Measurements from ENCODE around the gene SLC28A1.

SLC28A1 gene, protein sequence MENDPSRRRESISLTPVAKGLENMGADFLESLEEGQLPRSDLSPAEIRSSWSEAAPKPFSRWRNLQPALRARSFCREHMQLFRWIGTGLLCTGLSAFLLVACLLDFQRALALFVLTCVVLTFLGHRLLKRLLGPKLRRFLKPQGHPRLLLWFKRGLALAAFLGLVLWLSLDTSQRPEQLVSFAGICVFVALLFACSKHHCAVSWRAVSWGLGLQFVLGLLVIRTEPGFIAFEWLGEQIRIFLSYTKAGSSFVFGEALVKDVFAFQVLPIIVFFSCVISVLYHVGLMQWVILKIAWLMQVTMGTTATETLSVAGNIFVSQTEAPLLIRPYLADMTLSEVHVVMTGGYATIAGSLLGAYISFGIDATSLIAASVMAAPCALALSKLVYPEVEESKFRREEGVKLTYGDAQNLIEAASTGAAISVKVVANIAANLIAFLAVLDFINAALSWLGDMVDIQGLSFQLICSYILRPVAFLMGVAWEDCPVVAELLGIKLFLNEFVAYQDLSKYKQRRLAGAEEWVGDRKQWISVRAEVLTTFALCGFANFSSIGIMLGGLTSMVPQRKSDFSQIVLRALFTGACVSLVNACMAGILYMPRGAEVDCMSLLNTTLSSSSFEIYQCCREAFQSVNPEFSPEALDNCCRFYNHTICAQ

DNA sequence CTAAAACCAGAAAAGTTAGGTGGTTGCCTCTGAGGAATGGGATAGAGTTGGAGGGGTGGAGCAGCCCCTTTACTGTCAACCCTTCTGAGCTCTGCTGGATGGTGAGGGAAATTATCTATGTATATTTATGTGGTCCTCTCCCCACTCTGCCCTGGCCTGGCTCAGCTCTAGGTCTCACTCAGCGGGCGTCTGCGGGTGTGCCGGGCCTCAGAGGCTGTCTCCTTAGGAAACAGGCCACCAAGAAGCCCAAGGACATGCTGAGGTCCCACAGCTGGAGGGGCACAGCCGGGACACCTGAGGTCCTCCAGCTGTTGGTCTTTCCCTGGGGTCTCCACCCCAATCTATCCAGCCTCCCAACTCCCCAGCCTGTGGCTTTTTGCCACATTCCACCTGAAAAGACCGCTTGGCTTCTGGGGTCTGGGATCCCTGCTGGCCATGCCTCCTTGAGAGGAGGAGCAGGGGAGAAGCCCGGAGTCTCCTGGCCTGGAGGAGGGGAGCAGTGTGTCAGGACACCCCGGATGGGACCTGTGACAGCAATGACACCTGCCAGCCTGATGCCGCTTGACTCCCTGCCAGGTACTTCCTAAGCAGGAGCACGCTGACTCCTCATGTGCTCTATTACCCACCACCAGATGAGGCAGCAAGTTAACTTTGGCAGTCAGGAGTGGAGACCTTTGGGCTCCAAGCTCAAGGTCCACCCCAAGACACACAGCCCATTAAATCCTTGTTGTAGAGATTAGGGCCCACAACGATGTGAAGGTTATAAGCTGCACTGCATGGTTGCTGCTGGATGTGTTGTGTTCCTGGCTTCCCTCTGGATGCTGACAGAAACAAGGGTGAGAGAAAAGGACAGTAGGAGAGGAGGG, at the start of gene SLC28A1:
SLC28A1 (plus strand) TSS at position 747 of the 866 bp plus-strand sequence. CDS start 3,099 bp downstream, outside the sequence.
- TF ChIP-seq GATA1 (IDR thresholded peaks at IDR 0.05; ENCODE audit: low read depth, low read length): no peak
- TF ChIP-seq POLR2A (IDR thresholded peaks at IDR 0.05; ENCODE audit: low read length): no peak
- no peak for DNase-seq

DNA sequence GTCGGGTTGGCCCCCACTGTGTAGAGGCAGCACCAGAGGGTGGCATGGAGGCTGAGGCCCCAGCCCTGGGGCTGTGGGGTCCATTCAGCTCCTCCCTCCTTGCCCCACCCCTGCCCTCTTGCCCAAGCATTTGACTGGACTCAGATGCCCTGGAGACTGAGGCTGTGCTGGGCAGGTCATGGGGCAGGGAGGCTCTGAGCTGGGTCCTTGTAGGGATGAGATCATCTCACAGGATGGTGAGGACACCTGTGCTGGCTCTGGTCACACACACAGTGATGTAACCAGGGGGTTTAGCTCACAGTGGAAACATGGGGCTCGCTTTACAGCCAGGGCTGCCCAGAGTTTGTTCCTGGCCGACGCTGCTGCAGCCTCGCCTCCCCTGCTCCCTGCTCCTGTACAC, 49.5 kb upstream of the SLC28A1 start:
- TF ChIP-seq GATA1 (IDR thresholded peaks at IDR 0.05; ENCODE audit: low read depth, low read length): no peak
- no peak for TF ChIP-seq POLR2A (IDR thresholded peaks at IDR 0.05; ENCODE audit: low read length)
- no peak for DNase-seq

DNA sequence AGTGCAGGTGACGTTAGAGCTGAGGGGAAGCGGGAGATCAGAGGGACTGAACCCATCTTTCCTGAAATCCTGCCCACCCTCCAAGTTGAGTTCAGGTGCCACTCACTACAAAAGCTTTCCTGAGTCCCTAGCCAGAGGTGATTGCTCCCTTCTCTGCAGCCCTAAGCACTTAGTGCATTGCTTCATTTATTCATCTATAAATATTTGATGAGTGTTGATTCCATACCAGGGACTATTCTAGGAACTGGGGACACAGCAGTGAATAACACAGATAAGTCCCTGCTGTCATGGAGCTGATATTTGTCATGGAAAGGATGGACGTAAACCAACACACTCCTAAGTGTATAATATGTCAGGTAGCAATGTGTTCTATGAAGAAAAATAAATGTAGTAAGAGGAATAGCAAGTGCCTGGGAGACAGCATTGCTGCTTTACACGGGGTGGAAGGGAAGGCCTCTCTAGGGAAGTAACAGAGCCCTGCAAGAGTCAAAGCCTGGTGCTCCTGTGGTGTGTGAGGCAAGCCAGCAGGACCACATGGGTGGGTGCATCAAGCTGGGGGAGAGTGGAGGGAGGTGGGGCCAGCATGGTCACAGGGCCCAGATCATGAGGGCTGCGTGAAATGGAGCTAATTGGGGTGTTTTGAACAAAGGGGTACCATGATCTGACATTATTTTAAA, 48.7 kb upstream of the SLC28A1 start:
- no peak for DNase-seq
- TF ChIP-seq POLR2A (IDR thresholded peaks at IDR 0.05; ENCODE audit: low read length): no peak
- no peak for TF ChIP-seq GATA1 (IDR thresholded peaks at IDR 0.05; ENCODE audit: low read depth, low read length)

DNA sequence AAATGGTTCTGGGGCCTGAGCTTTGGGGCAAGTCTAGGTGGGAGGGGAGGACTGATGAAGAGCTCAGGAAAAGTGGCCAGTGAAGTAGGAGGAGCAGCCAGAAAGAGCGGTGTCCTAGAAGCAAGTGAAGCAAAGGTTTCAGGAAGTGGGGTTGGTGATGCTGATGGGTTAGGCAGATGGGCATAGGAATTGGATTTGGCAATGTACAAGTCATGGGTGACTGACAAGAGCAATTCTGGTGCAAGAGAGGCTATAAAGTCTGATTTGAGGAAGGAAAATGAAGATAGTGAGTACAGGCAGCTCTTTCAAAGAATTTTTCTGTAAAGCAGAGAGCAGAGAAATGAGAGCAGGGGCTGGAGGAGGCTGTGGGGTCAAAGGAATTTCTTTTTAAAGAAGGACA, 47.6 kb upstream of the SLC28A1 start:
- DNase-seq: no peak
- no peak for TF ChIP-seq GATA1 (IDR thresholded peaks at IDR 0.05; ENCODE audit: low read depth, low read length)
- TF ChIP-seq POLR2A (IDR thresholded peaks at IDR 0.05; ENCODE audit: low read length): no peak

DNA sequence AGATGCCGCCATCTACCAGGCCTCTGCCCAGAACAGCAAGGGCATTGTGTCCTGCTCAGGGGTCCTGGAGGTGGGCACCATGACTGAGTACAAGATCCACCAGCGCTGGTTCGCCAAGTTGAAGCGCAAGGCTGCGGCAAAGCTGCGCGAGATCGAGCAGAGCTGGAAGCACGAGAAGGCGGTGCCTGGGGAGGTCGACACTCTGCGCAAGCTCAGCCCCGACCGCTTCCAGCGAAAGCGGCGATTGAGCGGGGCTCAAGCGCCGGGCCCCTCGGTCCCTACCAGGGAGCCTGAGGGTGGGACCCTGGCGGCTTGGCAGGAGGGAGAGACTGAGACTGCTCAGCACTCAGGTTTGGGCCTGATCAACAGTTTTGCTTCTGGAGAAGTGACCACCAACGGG, 44.7 kb upstream of the SLC28A1 start:
- TF ChIP-seq GATA1 (IDR thresholded peaks at IDR 0.05; ENCODE audit: low read depth, low read length) (no peak), POLR2A (IDR thresholded peaks at IDR 0.05; ENCODE audit: low read length) (no peak)
- no peak for DNase-seq

DNA sequence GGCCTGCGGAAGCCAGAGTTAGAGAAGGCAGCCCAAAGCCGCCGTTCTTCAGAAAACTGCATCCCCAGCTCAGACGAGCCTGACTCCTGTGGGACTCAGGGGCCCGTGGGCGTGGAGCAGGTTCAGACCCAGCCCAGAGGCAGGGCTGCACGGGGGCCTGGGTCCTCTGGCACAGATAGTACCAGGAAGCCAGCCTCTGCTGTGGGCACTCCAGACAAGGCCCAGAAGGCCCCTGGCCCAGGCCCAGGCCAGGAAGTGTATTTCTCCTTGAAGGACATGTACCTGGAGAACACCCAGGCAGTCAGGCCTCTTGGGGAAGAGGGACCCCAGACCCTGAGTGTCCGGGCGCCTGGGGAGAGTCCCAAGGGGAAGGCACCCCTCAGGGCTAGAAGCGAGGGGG, 44.2 kb upstream of the SLC28A1 start:
- no peak for TF ChIP-seq GATA1 (IDR thresholded peaks at IDR 0.05; ENCODE audit: low read depth, low read length)
- no peak for TF ChIP-seq POLR2A (IDR thresholded peaks at IDR 0.05; ENCODE audit: low read length)
- no peak for DNase-seq

DNA sequence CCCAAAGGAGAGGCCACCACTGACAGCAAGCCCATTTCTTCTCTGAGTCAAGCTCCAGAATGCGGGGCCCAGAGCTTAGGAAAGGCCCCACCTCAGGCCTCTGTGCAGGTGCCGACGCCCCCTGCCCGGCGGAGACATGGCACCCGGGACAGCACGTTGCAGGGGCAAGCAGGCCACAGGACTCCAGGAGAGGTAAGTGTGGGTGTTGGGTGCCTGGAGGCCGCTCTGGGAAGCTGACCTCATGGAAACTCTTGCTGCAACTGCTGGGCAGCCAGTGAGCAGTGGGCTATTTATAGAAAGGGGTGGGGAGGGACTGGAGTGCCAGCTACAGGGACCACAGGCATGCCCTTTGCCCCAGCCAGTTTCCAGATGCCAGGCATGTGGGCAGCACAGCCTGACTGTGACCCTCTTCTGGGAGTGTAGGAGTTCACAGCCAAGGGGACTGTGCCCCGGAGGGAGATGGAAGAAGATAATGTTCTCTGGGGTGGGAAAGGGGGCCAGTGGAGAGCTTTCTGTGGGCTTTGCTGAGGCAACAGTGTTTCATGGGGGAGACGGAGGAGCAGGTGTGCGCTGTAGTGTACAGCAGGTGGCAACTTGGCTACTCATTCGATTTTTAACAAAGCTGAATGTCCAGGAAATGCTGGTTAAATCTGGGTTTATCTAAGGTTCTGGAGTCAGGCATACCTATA, 43.6 kb upstream of the SLC28A1 start:
- no peak for DNase-seq
- no peak for TF ChIP-seq POLR2A (IDR thresholded peaks at IDR 0.05; ENCODE audit: low read length)
- TF ChIP-seq GATA1 (IDR thresholded peaks at IDR 0.05; ENCODE audit: low read depth, low read length): no peak

DNA sequence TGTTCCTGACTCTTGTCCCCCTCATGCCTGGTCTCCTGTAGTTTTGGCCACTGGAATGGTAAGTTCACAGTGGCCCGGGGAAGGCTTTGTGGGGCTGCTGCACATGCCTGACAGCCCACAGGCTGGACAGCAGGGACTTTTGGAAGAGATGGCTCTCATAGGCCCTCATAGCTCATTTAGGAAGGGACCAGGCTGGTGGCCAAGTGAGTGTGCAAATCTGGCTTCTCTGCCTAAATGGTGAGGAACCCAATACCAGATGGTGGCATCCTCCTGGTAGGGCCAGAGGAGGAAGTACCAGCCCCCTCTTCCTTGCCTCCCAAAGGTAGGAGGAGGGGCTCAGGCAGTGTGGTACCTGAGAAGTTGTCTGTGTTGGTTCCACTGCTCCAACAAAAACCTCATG, 41.7 kb upstream of the SLC28A1 start:
- TF ChIP-seq POLR2A (IDR thresholded peaks at IDR 0.05; ENCODE audit: low read length) (no peak), GATA1 (IDR thresholded peaks at IDR 0.05; ENCODE audit: low read depth, low read length) (no peak)
- no peak for DNase-seq

DNA sequence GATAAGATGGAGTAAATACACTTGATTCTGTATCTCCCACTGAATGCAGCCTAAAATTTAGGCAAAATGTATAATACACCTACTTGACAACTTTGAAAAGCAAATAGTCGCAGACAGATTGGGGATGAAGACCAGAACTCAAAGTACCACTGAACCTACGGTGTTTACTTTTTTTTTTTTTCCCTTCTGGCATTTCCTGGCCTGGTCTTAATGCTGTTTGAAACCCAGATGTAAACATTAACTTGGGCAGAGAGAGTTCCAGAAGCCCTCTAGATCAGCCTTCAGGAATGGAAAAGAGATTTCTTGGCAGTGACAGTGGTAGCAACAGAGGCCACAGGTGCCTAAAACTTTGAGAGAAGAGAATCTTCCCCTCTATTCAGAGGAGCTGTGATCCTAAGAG, 39.5 kb upstream of the SLC28A1 start:
- DNase-seq: no peak
- TF ChIP-seq POLR2A (IDR thresholded peaks at IDR 0.05; ENCODE audit: low read length) (no peak), GATA1 (IDR thresholded peaks at IDR 0.05; ENCODE audit: low read depth, low read length) (no peak)

DNA sequence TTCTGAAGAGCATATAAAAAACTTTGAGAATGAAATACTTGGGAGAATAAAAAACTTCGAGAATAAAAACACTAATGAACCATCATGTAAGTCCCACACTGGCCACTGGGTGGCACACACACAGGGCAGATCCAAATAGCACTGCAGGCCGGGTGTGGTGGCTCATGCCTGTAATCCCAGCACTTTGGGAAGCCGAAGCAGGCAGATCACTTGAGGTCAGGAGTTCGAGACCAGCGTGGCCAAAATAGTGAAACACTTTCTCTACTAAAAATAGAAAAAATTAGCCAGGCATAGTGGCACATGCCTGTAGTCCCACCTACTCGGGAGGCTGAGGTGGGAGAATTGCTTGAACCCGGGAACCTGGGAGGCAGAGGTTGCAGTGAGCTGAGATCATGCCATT, 38.8 kb upstream of the SLC28A1 start:
- DNase-seq: peak; percentile 48 to 62

DNA sequence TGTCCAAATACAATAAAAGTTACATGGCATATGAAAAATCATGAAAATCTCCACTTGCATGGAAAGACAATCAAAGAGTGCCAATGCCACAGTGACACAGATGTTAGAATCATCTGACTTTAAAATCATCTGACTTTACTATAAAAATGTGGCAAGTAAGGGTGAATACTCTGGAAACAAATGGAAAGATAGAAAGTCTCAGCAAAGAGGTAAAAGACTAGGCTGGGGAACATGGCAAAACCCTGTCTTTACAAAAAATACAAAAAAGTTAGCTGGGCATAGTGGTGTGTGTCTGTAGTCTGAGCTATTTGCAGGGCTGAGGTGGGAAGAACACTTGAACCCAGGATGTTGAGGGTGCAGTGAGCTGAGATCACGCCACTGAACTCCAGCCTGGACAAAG, 38.2 kb upstream of the SLC28A1 start:
- DNase-seq: no peak
- TF ChIP-seq GATA1 (IDR thresholded peaks at IDR 0.05; ENCODE audit: low read depth, low read length) (no peak), POLR2A (IDR thresholded peaks at IDR 0.05; ENCODE audit: low read length) (no peak)

DNA sequence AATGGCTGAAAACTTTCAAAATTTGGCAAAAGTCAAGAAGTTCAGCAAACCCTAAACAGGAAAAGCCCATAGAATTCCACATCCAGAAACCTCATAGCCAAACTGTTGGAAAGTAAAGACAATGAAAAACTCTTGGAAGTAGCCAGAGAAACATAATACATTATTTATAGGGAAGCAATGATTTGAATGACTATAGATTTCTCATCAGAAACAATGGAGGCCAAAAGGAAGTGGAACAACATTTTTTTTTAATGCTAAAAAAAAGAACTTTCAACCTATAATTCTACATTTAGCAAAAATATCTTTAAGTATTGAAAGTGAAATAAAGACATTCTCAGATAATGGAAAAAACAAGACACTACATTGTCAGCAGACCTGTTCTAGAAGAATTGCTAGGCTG, 37.1 kb upstream of the SLC28A1 start:
- no peak for DNase-seq
- TF ChIP-seq GATA1 (IDR thresholded peaks at IDR 0.05; ENCODE audit: low read depth, low read length): no peak
- no peak for TF ChIP-seq POLR2A (IDR thresholded peaks at IDR 0.05; ENCODE audit: low read length)

DNA sequence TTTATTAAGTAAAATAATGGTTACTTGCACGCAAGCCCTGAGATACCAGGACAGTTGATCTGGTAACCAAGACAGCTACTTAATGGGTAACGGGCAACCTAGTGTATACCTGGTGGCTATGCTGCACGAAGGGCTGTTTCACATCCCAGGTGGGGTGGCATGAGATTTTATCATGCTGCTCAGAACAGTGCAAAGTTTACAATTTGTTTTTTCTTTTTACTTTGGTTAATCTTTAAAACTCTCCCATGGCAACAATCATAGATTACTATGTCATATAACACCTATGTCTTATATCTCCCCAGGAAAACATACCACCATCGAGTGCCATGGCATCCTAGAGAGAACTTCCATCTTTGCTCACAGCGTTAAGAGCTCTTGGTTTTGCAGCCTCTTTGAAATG, 32.2 kb upstream of the SLC28A1 start:
- no peak for TF ChIP-seq POLR2A (IDR thresholded peaks at IDR 0.05; ENCODE audit: low read length)
- no peak for TF ChIP-seq GATA1 (IDR thresholded peaks at IDR 0.05; ENCODE audit: low read depth, low read length)
- DNase-seq: no peak

Data from erythroblast (primary cell).